ENCODE results near the gene CLDN12. TPM values are rescaled to one million over a fixed set of nuclear protein-coding genes. Genes with fewer than 3 reads are reported as not detected.

Gene CLDN12
- total RNA-seq, 1 donor from 2014 or later = 41.0 TPM

Other genes with a start within 250 kb of the CLDN12 start
- gene STEAP1, start 249.0 kb upstream of the CLDN12 start, total RNA-seq = 2.4 and 3.3 TPM in 2 replicates
- gene STEAP2, start 191.7 kb upstream of the CLDN12 start, total RNA-seq = 1.1 and 1.6 TPM in 2 replicates
- 2.5 TPM in 2 replicates for gene CFAP69, start 158.3 kb upstream of the CLDN12 start, total RNA-seq
- gene FAM237B, start 82.2 kb upstream of the CLDN12 start, total RNA-seq = not detected in 2 replicates
- 20.4 and 21.6 TPM in 2 replicates for gene GTPBP10, start 56.7 kb upstream of the CLDN12 start, total RNA-seq
- gene PTTG1IP2, start 66.2 kb downstream of the CLDN12 start, total RNA-seq = not detected in 2 replicates
- 42.2 and 49.6 TPM in 2 replicates for gene CDK14, start 192.9 kb downstream of the CLDN12 start, total RNA-seq